Fibroblast of lung (primary cell): ENCODE data around the gene TAS2R10.

Experiments
- CTCF ChIP-seq, 2 donors: IDR thresholded peaks in 1 of 2; conservative IDR thresholded peaks in 1 of 2; 1 replicate in 1 of 2; 2 replicates in 1 of 2; pipeline ENCODE4 v1.5.1; 2011 to 2012; ENCODE audit warnings: low read length in 2 of 2, control low read depth in 1 of 2, inconsistent platforms in 1 of 2, low read depth in 1 of 2, mild to moderate bottlenecking in 1 of 2
- EZH2 ChIP-seq: IDR thresholded peaks from 2 replicates; pipeline ENCODE4 v1.5.1; 2012; ENCODE audit warnings: low read length, control low read depth, mild to moderate bottlenecking; ENCODE audit errors: missing control alignments

GRCh38 chr12:10783252-10783651, 42.9 kb downstream of the TAS2R10 start:
- TF ChIP-seq CTCF (conservative IDR thresholded peaks at IDR 0.05 in 1 of 2, IDR thresholded peaks at IDR 0.05 in 1 of 2; ENCODE audit: low read depth in 1 of 2, low read length in 2 of 2) = no peak
- no peak for TF ChIP-seq EZH2
